SW480 (cell line): ENCODE results near the gene PODN.
A peak's percentile ranks its signal among the peaks of the same experiment; 100 is the strongest.

ENCODE experiments used
- DNase-seq: peaks from one replicate; pipeline ENCODE4 v3.0.0-alpha.2; 2016; ENCODE audit warnings: low spot score

Gene PODN

GRCh38 chr1:53061859-53062707 is at the start of gene PODN:
Gene PODN, plus strand, starts transcription at chr1:53062213. Its CDS starts 7,643 bp downstream, at chr1:53069856.
- no peak for DNase-seq

- peak; percentile 91 for DNase-seq
Measured at GRCh38 chr1:53014791-53015507, 47.1 kb upstream of the PODN start.

- DNase-seq: no peak
Measured at GRCh38 chr1:53015508-53015860, 46.5 kb upstream of the PODN start.

GRCh38 chr1:53016705-53017104 is 45.3 kb upstream of the PODN start:
- DNase-seq: no peak

- DNase-seq: no peak
Measured at GRCh38 chr1:53020588-53020987, 41.4 kb upstream of the PODN start.

- DNase-seq: no peak
Measured at GRCh38 chr1:53022179-53022578, 39.8 kb upstream of the PODN start.

GRCh38 chr1:53023546-53023945 is 38.5 kb upstream of the PODN start:
- DNase-seq: no peak

- DNase-seq: no peak
Measured at GRCh38 chr1:53024117-53024516, 37.9 kb upstream of the PODN start.

- peak; percentile 4 for DNase-seq
Measured at GRCh38 chr1:53025034-53025768, 36.8 kb upstream of the PODN start.

GRCh38 chr1:53025769-53026112 is 36.3 kb upstream of the PODN start:
- no peak for DNase-seq

GRCh38 chr1:53026254-53026653 is 35.8 kb upstream of the PODN start:
- no peak for DNase-seq

GRCh38 chr1:53031732-53032131 is 30.3 kb upstream of the PODN start:
- DNase-seq: no peak

GRCh38 chr1:53037159-53037558 is 24.9 kb upstream of the PODN start:
- no peak for DNase-seq

- no peak for DNase-seq
Measured at GRCh38 chr1:53038566-53038965, 23.4 kb upstream of the PODN start.

GRCh38 chr1:53043271-53043670 is 18.7 kb upstream of the PODN start:
- no peak for DNase-seq

- no peak for DNase-seq
Measured at GRCh38 chr1:53044926-53045325, 17.1 kb upstream of the PODN start.

GRCh38 chr1:53046930-53047329 is 15.1 kb upstream of the PODN start:
- DNase-seq: peak; percentile 8

- DNase-seq: peak; percentile 62
Measured at GRCh38 chr1:53047737-53048736, 14.0 kb upstream of the PODN start.

GRCh38 chr1:53048960-53049573 is 12.9 kb upstream of the PODN start:
- no peak for DNase-seq

GRCh38 chr1:53049574-53049967 is 12.4 kb upstream of the PODN start:
- DNase-seq: no peak

- no peak for DNase-seq
Measured at GRCh38 chr1:53050310-53050709, 11.7 kb upstream of the PODN start.
